Effector CD4-positive, alpha-beta T cell (primary cell): Measurements from ENCODE around the gene SPIRE2.

ENCODE experiments used
- DNase-seq: peaks from one replicate; pipeline ENCODE4 v3.0.0-alpha.2; 2020

The SPIRE2 gene

DNA sequence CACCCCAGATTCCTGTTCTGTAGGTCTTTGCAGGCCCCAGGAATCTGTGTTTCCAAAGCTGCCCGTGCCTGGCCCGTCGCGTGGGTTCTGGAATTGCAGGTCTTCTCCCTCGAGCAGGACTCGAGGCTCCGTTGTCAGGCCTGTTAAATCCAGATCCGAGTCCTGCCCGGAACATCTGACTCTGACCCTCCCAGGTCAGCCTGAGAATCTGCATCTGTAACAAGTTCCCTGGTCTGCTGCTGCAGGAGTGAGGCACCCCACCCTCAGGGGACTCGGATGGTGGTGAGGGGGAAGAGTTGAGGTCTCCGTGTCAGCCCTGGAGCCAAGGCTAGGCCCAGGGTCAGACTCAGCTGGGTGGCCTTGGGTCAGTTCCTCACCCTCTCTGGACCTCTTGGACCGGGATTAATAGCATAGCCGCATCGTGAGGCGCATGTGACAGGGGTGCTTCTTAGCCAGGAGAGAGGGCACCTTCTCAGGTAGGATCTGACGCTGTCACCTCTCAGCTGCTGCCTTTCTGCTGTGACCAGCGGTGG is 8.8 kb downstream of the SPIRE2 start:
- no peak for DNase-seq

DNA sequence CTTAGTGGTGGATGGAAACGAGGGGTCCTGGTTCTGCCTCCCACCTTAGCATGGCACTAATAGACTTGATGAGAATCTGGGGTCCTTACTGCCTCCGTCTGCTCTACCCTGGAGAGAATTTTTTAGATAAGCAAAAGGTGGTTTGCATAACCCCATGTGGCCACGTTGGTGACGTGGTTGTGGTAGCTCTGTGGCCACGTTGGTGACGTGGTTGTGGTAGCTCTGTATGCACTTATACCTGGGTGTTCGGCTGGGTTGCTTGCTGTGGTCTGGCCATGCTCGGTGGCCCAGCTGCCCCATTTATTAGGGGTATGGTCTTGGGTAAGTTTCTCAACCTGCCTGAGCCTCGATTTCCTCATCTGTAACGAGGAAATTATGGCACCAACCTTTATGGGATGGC is 13.0 kb downstream of the SPIRE2 start:
- no peak for DNase-seq

DNA sequence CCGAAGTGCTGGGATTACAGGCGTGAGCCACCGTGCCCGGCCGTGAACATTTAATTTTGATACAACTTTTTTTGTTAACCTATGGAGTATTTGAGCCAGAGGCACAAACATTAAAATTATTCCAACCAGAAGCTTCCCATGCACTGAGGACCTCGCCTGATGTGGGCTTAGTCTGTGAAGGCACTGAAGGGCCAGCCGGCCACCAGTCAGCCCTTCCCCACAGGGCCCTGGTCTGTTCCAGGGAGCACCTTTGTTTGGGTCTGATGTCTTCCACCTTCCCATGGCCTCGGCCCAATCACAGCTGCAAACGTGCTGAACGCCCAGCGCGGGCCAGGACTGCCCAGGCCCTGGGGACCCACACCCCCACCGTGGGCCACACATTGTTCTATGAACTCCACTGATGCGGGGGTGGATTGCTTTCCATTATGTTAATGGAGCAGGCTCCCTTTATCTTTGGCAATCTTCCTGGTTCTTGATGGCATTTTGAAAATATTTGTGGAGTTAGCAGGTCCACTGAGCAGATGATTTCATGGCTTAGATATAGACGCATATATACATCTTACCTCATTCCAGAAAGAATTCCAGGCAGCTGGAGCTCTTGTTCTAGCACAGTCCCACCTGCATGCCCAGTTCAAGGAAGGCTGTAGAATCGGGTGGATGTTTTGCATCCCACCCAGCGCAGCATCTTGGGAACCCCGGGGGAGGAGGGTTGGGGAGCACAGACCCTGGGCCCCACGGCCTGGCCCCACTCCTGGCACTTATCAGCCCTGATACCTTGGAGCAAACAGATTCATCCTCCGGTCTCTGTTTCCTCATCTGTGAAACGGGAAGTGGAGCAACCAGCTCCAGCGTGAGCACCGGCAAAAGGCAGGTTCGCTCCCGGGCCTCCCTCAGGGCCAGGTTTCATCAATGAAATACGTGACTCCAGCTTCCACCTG is 14.5 kb downstream of the SPIRE2 start:
- DNase-seq, result no peak

DNA sequence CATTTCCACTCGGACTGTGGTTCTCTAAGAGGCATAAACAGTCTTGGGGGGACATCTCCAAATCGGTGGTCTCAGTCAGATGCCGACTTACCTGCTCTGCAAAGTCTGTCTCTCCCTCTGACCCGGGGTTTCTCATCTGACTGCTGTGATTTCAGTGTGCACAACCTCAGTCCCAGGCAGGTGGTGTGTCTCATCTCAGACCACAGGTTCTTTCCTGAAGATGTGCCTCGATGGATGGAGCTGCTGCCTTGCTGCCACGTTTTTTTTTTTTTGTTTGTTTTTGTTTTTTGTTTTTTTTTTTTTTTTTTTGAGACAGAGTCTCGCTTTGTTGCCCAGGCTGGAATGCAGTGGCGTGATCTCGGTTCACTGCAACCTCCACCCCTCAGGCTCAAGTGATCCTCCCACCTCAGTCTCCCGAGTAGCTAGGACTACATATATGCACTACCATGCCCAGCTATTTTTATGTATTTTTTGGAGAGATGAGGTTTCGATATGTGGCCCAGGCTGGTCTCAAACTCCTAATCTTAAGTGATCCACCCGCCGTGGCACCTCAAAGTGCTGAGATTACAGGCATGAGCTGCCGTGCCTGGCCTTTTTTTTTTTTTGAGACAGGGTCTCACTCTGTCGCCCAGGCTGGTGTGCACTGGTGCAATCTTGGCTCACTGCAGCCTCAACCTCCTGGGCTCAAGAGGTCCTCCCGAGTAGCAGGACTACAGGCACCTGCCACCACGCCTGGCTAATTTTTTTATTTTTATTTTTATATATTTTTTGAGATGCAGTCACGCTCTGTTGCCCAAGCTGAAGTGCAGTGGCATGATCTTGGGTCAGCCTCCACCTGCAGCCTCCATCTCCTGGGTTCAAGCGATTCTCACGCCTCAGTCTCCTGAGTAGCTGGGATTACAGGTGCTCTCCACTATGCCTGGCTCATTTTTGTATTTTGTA is 15.4 kb downstream of the SPIRE2 start:
- no peak for DNase-seq

DNA sequence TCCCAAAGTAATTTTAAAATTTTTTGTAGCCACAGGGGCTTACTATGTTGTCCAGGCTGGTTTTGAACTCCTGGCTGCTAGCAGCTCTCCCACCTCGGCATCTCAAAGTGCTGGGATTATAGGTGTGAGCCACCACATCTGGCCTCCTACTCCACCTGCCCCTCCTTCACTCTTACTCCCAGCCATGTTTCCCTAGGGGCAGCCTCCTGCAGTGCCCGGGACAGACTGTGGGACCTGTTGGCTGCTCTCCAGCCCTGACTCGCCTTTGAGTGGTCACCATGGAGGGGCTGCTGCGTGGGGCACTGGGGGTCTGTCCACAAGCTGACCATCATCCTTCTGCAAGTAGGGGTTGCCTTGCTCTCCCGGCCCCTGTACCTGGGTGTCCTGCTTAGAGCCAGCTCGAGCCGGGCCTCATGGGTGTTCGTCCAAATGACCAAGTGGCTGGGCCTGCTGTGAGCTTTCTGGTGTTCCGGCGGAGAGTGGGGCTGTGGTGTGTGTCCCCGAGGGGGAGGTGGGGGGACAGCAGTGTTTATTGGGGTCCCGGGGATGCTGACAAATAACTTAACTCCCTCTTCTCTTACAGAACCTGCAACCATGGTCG is 16.6 kb downstream of the SPIRE2 start:
- DNase-seq, result no peak

DNA sequence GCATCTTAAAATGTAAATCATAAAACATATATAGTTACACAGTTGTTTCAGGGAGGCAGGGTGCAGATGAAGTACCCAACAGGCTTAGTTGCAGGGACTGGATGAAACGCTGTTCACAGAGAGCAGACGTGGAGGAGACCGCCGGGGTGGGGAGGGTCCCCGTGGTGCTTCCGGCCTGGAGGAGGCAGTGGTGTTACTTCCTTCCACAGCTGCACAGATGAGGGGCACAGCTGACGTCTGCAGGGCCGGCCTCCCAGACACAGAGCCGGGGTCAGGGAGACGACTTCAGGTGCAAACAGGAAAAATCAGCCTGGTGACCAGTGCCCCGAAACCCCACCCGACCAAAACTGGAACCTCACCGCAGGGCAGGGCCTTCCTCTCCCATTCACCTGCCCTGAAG is 17.1 kb downstream of the SPIRE2 start:
- no peak for DNase-seq

DNA sequence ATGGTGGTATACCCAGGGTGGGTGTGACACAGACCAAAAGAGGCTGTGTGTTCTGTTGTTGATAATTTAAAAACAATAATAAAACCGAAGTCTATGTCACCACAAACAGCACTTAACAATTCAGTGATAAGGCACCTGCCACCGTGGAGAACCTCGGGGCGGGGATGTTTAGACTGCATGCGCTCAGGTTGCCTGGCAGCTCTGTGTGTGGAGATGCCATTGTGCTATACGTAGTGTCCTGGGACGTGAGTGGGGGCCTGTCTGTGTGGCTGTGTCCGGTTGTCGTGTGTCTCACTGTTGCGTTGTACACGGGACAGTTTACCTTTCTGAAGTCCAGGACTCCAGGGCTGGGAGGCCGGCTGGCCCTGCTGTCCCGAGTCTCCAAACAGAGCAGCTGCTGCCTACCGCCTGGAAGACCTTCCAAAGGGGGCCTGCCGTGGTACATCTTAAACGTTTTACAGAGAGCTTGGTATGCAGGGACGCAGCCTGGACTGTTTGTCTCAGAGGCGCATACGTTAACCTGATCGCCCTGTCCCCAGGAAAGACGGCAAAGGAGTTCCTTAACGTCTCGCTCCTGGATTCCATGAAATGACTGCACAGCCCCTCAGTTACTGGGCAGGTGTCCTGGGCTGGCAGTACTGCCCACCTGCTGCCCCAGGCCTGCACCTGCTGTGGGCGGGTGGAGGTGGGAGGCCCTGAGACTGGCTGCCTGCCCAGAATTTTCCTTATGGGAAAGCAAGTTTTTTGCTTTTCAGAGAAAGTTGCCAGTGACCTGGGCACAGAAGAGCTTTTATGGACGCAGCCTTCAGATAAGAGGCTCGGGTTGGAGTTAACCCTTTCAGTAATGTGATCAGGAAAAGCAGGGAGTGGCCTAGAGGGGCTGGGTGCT is 19.0 kb downstream of the SPIRE2 start:
- no peak for DNase-seq

DNA sequence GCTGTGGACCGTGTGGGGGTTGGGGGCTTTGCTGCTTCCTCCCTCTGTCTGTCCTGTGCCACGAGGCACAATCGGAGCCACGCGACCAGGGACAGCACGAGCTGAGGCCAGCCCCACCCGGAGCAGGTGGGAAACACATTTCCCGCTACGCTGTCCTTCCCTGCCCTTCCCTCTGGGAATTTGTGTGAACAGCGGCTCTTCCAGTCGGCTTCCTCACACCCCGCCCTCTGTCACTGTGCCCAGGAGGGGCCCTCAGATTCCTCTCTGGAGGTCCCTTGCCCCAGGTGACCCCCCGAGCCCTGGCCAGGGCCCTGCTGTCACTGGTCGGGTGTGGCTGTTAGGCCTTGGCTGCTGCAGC is 19.6 kb downstream of the SPIRE2 start:
- DNase-seq, result no peak

DNA sequence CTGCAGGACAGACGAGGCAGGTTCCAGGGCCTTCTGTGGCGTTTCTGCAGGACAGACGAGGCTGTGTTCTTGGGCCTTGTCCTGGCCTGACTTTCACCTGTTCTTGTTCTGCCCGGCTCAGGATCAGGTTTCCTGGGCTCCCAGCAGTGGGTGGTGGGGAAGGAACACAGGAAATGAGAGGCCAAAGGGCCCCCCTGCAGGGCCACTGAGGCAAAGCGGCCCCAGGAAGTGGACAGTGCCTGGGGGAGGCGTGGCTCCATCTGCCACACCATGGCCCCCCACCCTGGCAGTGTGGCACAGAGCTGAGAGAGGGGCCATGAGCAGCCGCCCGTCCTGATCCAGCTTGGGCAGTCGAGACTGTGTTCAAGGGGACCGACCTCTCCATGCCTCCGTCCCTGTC is 20.7 kb downstream of the SPIRE2 start:
- no peak for DNase-seq

DNA sequence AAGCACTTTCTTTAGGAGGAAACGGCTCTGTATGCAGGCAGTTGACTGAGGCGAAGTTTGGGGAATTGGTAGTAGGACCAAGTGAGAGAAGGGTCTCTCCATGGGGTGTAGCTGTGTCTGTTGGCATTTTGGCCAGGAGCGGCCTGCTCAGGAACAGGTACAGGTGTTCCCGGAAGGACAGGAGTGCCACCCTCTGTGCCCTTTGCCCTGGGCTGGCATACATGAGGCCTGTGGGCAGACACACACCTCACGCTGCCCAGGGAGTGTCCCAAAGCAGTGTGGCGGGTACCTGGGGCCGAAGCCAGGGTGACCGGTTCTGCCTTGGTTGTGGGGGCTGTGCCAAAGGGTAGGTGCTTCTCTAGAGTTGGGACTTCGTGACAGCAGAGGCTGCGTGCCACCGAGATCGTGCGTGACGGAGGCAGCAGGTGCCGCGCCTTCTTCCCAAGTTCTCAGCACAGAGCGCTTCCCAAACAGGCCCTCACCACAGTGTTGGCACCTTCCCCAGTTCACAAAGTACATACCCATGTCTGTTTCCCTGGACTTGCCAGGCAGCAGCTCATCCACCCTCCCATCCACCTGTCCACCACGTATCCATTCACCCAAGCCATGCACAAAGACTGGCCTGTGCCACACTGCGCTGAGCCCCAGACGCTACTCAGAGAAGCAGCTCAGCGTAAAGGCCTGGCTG is 25.2 kb downstream of the SPIRE2 start:
- DNase-seq, result no peak

DNA sequence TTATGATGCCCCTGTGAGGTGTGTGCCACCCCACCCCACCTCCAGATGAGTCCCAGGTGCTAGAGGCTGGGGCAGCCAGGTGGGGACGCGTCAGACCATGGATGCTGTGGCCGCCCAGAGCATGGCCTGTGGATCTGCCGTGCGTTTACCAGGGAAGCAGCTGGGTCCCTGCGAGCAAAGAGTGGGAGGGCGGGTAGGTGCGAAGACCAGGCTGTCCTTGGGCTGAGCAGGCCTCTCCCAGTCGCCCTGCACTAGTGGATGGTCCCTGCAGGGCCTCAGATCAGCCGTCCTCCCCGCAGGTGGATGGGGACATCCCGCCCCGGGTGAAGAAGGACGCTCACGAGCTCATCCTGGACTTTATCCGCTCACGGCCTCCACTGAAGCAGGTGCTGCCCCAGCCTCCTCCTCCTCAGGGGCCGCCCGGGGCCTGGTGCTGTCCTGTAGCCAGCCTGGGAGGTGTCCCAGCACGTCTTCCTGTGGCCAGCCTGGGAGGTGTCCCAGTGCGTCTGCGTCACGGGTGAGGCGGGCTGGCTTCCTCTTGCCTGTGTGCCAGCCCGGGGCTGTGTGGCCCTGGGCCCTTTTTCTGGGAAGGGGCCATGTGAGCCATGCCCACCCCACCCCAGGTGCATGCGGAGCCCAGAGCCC is 27.1 kb downstream of the SPIRE2 start:
- DNase-seq, result no peak

DNA sequence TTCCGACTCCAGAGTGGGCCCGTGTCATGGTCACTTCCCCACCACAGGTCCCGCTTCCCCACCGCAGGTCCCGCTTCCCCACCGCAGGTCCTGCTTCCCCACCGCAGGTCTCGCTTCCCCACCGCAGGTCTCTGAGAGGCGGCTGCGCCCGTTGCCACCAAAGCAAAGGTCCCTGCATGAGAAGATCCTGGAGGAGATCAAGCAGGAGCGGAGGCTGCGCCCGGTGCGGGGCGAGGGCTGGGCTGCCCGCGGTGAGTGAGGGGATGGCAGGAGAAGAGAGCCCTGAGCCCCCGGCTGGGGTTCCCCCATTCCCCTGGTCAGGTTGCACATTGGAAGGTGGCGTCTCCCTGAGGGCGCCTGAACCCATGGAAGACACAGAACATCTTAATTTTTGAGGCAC is 27.7 kb downstream of the SPIRE2 start:
- DNase-seq, result no peak

DNA sequence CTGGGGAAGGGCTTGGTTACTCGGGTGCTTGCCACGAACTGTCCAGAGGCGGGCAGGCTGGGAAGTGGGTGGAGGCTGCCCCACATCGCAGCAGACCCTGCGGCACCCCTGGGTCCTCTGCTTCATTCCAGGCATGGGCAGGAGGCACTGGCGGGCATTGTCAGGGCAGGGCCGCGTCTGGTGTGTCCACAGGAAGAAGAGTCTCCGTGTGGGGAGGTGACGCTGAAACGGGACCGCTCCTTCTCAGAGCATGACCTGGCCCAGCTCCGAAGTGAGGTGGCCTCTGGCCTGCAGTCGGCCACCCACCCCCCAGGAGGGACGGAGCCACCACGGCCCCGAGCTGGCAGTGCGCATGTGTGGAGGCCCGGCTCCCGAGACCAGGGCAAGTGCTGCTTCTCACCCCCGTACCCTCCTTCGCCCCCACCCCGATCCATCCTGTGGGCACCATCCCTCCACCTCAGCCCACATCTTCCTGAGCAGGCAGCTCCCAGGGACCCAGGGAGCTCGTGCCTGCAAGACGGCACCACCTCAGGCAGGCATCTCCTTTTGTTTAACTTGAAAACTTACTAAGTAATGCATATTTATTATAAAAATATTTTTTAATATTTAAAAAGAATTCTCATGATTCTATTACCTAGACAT is 30.8 kb downstream of the SPIRE2 start:
- DNase-seq, result no peak

DNA sequence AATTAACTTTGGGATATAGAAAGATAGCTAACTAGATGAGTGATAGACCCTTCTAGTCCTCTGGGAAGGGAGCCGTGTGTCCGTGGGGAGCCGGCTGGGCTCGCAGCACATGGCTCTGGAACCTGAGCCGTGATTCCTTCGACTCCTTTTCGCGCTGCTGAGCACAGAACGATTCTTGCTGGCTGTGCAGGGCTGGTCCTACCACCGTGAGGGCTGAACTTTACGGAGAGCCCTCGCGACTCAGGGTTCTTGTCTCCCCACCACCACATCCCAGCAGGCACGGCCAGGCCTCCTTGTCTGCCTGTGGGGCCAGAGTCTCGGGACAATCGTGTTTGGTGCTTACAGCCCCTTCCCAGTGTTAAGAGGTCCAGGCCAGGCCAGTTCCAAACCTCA is 31.3 kb downstream of the SPIRE2 start:
- DNase-seq, result no peak

DNA sequence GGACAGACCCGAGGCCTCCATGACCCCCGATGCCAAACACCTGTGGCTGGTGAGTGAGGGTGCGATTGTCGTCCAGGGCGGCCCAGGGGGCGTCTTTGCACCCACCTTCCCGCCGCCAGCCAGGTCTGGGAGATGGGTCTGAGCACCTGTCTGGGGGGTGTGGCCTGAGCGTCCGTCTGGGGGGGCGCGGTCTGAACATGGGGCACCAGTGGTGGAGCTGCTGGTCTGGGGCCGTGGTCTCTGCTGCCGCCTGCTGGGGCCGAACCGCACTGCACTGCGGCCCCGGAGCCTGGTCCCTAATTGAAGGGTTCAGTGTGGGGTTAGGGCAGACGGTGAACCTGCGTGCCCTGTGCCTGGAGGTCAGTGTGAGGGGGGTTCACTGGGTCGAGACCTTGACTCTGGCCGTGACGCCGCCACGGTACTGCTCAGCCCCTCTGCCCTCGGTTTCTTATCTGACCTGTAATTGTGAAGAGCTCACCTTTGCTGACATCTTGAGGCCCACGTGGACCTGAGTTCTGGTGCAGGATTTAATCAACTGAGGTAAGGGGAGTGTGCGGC is 32.6 kb downstream of the SPIRE2 start:
- peak; percentile 67 for DNase-seq

DNA sequence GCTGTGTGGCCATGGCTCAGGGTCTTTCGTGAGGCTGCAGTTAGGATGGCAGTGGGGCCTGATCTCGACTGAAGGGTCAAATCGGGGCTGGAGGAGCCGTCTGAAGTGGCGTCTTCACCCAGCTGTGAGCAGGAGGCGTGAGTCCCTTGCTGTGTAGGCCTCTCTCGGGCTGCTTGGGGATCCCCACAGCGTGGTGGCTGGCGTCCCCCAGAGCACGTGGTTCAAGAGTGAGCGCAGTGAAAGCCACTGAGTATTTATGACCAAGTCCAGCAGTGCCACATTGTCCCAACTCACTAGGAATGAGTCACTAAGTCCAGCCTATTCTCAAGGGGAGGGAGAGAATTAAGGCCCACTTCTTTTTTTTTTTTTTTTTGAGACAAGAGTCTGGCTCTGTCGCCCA is 33.4 kb downstream of the SPIRE2 start:
- no peak for DNase-seq

DNA sequence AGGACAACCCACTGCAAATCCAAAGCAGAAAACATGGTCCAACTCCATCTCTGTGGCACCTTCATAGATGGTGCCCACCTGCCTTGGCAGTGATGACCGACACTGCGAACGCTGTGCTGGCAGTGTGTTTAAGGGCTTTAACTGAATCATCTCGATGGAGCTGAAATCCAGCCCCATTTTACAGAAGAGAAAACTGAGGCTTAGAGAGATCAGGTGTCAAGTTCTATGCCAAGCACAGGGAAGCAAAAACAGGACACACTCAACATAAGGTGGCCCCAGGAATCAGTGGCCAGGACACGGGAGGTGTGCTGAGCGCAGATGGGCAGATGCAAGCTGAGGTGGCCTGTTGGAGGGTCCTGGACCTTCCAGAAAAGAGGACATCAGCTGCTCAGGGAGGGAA is 34.5 kb downstream of the SPIRE2 start:
- no peak for DNase-seq

DNA sequence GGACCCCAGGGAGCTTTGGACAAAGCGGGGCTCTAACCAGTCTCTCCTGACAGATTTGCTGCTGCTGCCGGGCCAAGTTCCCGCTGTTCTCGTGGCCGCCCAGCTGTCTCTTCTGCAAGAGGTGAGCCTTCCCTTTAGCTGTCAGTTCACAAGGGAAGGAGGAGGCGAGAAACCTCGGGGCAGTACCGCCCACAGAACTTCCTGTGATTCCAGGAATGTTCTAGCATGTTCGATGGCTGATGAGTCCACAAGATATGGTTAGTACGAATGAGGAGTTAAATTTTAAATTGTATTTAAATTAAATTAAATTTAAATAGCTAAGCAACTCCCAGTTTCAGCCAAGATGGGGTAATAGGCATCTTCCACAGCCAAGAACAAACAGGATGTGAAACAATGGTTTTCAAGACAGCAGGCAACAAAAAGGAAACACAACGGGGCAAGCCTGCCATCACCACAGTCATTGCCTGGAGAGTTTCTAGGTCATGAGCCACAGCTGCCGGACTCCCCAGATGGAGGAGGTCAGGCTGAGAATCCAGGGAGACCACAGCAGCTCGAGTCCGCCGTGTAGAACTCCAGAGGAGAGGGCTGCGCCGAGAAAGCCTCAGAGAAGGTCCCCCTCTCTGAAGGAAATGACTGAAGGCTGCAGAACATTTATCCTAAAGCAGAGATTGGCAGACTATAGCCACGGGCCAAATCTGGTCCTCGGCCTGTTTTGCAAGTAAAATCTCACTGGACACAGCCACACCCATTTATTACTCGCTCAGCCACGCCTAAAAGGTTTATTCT is 35.7 kb downstream of the SPIRE2 start:
- DNase-seq, result no peak

DNA sequence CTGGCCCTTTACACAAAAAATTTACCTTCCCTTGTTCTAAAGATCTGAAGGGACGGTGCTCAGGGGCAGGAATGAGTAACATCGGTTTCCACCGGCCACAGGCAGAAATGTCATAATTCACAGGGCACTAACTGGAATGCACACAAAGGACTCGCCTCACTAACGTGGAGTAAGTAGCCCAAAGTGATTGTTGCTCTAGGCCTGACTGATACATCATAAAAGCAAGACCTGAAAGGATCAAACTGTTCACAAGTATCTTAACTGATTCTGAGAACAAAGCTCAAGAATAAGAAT is 36.2 kb downstream of the SPIRE2 start:
- no peak for DNase-seq

DNA sequence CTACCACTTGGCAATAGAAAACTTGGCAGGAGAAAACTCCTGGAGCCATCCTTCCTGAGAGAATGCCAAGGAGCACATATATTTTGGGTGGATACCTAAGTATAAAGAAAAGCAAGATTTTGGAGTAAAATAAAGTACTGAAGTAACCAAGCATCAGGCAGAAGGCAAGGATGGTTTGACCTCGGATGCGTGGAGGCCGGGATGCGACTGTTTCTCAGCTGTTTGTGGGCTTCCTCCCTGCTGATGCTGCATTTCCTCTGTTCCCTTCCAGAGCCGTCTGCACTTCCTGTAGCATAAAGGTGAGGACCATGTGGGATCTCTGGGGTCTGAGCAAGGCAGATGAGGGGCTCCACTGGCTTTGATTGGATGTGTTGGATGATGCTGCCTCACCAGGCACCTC is 39.6 kb downstream of the SPIRE2 start:
- DNase-seq, result no peak
